Chondrocyte (in vitro differentiated cells): ENCODE results near the gene DIRAS2. TPM values are rescaled to one million over a fixed set of nuclear protein-coding genes. Genes with fewer than 3 reads are reported as not detected.

ENCODE experiments used
- DNase-seq: peaks from one replicate; pipeline ENCODE4 v3.0.0; 2021; ENCODE audit warnings: mixed read lengths, low spot score
- H3K27ac Mint-ChIP-seq: one replicate; pipeline ENCODE4 v1.8.0; 2021; ENCODE audit warnings: mild to moderate bottlenecking, moderate library complexity, mixed read lengths; ENCODE audit not compliant: unreplicated experiment
- H3K27me3 Mint-ChIP-seq: 2 replicates; pipeline ENCODE4 v1.8.0; 2021; ENCODE audit warnings: low read depth, mixed read lengths
- H3K36me3 Mint-ChIP-seq: 2 replicates; pipeline ENCODE4 v1.8.0; 2021; ENCODE audit warnings: low read depth, mixed read lengths
- H3K4me1 Mint-ChIP-seq: 2 replicates; pipeline ENCODE4 v1.8.0; 2021; ENCODE audit warnings: low read depth, mild to moderate bottlenecking, mixed read lengths
- H3K4me3 Mint-ChIP-seq: one replicate; pipeline ENCODE4 v1.8.0; 2021; ENCODE audit warnings: mild to moderate bottlenecking, moderate library complexity, mixed read lengths; ENCODE audit not compliant: unreplicated experiment
- H3K9me3 Mint-ChIP-seq: 2 replicates; pipeline ENCODE4 v1.8.0; 2021; ENCODE audit warnings: low read depth, mixed read lengths
- total RNA-seq: library from RNA; stranded (reverse); gene quantifications from 3 replicates; pipeline ENCODE4 v1.2.1, GENCODE V29; 2021
- TF ChIP-seq, protein P1 (sequence below): fragments of 200-600 bp; sonication (generic); IDR thresholded peaks from 2 replicates; pipeline ENCODE4 v1.5.0; 2021; ENCODE audit warnings: antibody characterized with exemption, mild to moderate bottlenecking, moderate library complexity

DIRAS2 gene
- total RNA-seq, 1 donor from 2014 or later = 10.9 TPM

DNA sequence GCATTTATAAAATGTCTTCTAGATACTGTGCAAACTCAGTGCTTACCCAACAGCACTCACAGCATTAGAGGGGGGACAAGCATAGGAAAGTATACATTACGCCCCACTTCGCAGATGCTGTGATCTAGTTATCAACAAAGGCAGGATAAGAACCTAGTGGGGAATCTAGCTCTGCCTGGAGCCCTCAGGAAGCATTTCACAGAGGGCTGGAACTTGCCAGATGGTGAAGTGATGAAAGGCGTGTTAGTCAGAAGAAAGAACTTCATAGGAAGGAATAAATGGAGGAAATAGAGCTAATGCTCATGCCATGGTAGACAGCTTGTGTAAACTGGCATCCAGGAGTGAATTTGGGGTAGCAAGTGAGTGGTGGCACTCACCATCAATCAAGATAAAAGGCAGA, 25.8 kb downstream of the DIRAS2 start:
- Mint-ChIP-seq H3K9me3 (peaks cover 3% of the 10 kb centered on the region), H3K4me1 (peaks cover 3% of the 10 kb centered on the region), H3K36me3 (peaks cover 6% of the 10 kb centered on the region), H3K27me3 (no peaks in the 10 kb centered on the region), H3K27ac (no peak overlapping the region), H3K4me3 (no peak overlapping the region)
- TF ChIP-seq, protein P1, sequence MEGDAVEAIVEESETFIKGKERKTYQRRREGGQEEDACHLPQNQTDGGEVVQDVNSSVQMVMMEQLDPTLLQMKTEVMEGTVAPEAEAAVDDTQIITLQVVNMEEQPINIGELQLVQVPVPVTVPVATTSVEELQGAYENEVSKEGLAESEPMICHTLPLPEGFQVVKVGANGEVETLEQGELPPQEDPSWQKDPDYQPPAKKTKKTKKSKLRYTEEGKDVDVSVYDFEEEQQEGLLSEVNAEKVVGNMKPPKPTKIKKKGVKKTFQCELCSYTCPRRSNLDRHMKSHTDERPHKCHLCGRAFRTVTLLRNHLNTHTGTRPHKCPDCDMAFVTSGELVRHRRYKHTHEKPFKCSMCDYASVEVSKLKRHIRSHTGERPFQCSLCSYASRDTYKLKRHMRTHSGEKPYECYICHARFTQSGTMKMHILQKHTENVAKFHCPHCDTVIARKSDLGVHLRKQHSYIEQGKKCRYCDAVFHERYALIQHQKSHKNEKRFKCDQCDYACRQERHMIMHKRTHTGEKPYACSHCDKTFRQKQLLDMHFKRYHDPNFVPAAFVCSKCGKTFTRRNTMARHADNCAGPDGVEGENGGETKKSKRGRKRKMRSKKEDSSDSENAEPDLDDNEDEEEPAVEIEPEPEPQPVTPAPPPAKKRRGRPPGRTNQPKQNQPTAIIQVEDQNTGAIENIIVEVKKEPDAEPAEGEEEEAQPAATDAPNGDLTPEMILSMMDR = no peak
- DNase-seq = no peak

DNA sequence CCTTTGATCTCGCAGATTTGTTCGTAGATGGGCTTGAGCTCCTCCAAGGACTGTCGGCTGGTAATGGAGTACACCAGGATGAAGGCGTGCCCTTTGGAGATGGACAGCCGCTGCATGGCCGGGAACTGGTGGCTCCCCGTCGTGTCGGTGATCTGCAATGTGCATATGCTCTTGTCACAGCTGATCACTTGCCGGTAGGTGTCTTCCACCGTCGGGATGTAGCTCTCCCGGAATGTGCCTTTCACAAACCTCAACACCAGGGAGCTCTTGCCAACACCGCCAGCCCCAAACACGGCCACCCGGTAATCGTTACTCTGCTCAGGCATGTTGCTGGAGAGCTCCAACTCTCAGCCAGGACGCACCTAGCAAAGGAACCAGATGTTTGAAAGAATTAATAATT, 29.1 kb downstream of the DIRAS2 start:
- H3K27me3 Mint-ChIP-seq = no peaks in the 10 kb centered on the region
- H3K4me3 Mint-ChIP-seq = no peak overlapping the region
- H3K9me3 Mint-ChIP-seq = no peaks in the 10 kb centered on the region
- H3K36me3 Mint-ChIP-seq = peaks cover 8% of the 10 kb centered on the region
- peaks cover 7% of the 10 kb centered on the region for H3K4me1 Mint-ChIP-seq
- DNase-seq = no peak
- TF ChIP-seq, protein P1 = no peak
- no peak overlapping the region for H3K27ac Mint-ChIP-seq

DNA sequence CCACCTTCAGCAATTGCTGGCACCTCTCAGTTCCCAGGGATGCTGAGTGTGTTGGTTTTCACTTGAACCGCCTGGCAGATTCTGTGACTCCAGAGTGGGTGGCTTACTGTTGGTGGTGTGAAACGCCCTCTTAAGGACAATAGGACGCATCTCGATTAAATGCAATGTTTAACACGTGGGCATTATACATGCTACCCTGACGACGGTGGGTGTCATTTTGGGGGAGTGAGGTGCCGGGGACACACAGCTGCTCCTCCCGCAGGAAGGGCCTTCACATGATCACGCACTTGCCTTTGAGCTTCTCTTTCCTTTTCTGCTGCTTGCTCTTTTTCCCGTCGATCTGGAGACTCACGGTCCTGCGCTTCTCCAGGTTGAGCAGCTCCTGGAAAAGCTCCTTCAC, 29.7 kb downstream of the DIRAS2 start:
- Mint-ChIP-seq H3K27ac (no peak overlapping the region), H3K36me3 (peaks cover 8% of the 10 kb centered on the region), H3K9me3 (no peaks in the 10 kb centered on the region), H3K4me1 (peaks cover 7% of the 10 kb centered on the region), H3K4me3 (no peak overlapping the region), H3K27me3 (no peaks in the 10 kb centered on the region)
- TF ChIP-seq, protein P1 = no peak
- DNase-seq = no peak

DNA sequence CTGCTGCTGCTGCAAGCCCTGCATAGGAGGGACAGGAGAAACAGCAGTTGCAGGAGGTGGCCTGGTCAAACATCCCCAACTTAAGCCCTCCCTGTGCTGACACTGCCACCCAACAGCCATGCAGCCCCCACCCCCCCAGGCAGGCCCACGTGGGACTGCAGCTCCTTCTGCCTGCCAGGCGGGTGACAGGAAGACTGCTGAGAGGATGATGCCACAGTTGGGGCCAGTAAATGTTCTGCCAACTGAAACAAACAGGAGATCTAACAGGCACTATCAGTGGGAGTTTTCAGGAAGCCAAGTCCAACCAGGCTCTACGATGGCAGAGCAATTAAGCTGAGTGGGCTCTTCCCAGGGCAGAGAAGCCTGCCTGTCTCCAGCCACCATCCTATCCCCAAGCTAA, 31.1 kb downstream of the DIRAS2 start:
- TF ChIP-seq, protein P1 = no peak
- Mint-ChIP-seq H3K36me3 (peaks cover 8% of the 10 kb centered on the region), H3K27me3 (no peaks in the 10 kb centered on the region), H3K27ac (no peak overlapping the region), H3K4me1 (peaks cover 7% of the 10 kb centered on the region), H3K9me3 (no peaks in the 10 kb centered on the region), H3K4me3 (no peak overlapping the region)
- DNase-seq = no peak

DNA sequence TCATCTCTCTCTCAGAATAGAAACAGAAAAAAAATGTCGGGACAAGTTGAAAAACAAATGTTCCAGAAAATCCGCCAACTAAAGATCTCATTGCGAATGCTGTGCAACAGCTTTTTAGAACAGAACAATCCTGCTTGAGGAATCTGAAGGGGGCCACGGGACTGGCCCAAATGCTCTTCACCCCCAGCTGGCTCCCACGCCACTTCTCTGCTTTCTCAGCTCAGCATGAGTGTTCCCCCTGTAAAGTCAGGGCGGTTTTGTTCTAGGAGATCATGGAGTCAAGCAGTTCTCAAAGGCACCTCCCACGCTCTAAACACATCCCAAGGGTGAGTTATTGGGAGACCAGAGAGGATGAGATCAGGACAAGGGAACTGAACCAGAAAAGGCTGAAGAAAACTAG, 31.5 kb downstream of the DIRAS2 start:
- H3K4me3 Mint-ChIP-seq = no peak overlapping the region
- no peak overlapping the region for H3K27ac Mint-ChIP-seq

More for the DNA sequence above, 31.5 kb downstream of the DIRAS2 start:
- Mint-ChIP-seq H3K9me3 (no peaks in the 10 kb centered on the region), H3K27me3 (no peaks in the 10 kb centered on the region), H3K4me1 (peaks cover 7% of the 10 kb centered on the region), H3K36me3 (peaks cover 8% of the 10 kb centered on the region)
- TF ChIP-seq, protein P1 = no peak
- no peak for DNase-seq
